NCI-H2171 treated with DMSO at 0.1 percent for 48 hours (cell line): ENCODE results near the gene RAB3D.

Source experiments
- DNase-seq: peaks from one replicate; lab custom pipeline; 2025; lab: John Stamatoyannopoulos, UW

The RAB3D gene, protein sequence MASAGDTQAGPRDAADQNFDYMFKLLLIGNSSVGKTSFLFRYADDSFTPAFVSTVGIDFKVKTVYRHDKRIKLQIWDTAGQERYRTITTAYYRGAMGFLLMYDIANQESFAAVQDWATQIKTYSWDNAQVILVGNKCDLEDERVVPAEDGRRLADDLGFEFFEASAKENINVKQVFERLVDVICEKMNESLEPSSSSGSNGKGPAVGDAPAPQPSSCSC

GRCh38 chr19:11339254-11340098 lies at the start of gene RAB3D:
RAB3D (minus strand) TSS chr19:11339657; CDS start chr19:11337399, 2,258 bp downstream.
- peak; percentile 89 for DNase-seq

DNA sequence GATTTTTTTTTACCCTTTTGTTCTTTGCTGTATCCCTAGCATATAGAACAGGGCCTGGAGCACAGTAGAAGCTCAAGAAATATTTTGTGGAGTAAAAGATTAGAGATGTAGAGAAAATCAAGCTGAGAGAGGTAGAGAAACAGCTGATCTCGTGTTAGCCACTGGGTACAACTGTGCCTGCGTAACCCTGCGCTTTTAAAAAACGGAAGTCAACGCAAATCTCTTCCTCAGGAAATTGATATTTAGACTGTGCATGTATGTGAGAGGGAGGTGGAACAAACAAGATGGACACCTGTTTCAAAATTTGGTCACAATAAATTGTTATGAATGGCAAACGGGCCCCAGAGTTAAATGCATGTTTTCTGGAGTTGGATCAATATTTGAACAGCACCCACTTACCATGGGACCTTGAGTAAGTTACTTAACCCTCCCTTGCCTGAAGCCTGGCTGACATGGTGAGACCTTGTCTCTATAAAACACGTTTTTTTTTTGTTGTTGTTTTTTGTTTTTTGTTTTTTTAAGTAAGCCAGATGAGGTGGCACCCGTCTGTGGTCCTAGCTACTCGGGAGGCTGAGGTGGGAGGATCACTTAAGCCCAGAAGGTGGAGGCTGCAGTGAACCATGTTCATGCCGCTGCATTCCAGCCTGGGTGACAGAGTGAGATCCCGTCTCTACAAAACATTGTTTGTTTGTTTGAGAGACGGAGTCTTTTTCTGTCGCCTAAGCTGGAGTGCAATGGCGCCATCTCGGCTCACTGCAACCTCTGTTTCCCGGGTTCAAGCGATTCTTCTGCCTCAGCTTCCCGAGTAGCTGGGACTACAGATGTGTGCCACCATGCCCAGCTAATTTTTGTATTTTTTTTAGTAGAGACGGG lies 47.9 kb upstream of the RAB3D start:
- DNase-seq, result no peak

DNA sequence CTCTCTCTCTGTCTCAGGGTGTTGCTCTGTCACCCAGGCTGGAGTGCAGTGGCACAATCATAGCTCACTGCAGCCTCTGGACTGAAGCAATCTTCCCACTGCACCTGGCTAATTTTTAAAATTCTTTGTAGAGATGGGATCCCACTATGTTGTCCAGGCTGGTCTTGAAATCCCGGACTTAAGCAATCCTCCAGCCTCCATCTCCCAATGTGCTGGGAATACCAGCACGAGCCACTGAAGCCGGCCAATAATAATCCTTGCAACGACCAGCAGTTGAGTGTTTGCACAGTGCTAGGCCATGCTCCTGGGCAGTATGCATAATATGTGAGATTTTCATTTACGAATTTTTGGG lies 45.3 kb upstream of the RAB3D start:
- no peak for DNase-seq

DNA sequence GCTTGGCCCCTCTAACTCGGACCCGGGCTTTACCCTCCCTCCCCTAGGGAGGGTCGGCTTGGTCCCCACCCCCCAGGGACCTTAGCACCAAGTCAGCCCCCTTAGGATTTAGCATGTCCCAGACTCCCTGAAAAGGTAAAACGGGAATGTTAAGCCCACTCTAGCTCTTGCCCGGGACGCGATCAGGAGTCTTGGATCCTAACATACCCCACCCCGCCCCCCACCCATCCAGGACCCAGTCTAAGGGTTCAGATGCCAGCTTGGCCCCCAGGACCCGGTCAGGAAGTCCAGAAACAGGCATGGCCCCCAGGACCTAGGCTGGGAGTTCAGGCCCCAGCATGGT lies 44.2 kb upstream of the RAB3D start:
- no peak for DNase-seq

DNA sequence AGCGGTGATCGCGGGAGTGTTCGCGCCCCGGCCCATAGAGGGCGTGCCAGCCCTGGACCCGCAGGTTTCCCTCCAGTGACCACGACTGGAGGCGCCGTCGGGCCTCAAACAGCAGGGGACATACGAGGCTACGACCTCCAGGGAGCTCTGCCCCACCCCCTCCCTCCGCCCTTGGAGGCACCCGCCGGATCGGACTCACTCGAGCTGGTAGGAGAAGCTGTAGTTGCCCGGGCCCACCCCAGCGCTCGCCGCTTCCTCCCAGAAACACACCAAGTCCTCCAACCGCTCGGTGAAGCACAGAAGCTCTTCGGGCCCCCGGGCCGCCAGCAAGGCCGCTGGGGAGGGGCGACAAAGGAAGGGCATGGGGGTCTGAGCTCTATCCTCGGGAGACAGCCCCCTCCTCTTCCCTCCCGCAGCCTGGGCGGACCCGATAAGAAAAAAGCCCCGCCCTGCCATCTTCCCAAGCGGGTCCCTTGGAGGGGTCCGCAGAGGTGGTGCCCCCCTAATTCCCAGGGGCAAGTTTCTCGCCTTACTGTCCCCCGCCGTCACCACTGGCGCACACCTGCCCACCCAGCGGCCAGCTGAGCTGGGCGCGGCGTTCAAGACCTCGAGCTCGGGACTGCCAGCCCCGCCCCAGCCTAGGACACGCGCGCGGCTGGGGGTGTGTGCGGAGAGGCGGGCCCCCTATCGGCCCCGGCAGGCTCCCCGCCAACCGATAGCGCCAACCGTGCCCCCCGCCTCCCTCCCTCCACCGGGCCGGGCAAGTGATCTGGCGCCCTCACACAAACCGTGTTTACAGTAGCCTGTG lies 43.6 kb upstream of the RAB3D start:
- DNase-seq, result peak; percentile 37

GRCh38 chr19:11380653-11381537 lies 41.4 kb upstream of the RAB3D start:
- no peak for DNase-seq

DNA sequence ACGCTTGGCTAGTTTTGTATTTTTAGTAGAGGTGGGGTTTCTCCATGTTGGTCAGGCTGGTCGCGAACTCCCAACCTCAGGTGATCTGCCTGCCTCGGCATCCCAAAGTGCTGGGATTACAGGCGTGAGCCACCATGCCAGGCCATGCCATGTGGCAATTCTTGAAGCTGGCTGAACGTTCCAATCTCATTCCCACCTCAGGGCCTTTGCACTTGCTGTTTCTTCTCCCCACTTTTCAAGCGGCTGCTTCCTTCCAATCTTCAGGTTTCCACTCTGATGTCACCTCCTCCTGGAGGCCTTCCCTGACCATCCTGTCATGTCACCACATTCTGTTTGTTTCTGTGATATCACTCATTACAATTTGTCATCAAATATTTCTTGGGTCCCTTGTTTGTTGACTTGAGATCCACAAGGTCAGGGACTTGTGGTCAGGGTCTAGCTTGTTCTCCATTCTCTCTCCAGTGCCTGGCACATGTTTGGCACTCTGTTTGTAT lies 40.4 kb upstream of the RAB3D start:
- DNase-seq, result no peak

DNA sequence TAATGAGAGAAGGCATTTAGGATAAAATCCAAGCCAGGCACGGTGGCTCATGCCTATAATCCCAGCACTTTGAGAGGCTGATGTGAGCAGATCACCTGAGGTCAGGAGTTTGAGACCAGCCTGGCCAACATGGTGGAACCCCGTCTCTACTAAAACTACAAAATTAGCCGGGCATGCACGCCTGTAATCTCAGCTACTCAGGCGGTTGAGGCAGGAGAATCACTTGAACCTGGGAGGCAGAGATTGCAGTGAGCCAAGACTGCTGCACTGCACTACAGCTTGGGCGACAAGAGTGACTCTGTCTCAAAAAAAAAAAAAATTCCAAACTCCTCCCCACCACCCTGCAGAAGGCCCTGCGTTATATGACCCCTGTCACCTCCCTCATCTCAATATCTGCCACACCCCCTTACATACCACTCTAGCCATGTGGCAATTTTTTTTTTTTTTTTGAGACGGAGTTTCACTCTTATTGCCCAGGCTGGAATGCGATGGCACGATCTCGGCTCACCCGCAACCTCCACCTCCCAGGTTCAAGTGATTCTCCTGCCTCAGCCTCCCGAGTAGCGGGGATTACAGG lies 39.9 kb upstream of the RAB3D start:
- peak; percentile 9 for DNase-seq

DNA sequence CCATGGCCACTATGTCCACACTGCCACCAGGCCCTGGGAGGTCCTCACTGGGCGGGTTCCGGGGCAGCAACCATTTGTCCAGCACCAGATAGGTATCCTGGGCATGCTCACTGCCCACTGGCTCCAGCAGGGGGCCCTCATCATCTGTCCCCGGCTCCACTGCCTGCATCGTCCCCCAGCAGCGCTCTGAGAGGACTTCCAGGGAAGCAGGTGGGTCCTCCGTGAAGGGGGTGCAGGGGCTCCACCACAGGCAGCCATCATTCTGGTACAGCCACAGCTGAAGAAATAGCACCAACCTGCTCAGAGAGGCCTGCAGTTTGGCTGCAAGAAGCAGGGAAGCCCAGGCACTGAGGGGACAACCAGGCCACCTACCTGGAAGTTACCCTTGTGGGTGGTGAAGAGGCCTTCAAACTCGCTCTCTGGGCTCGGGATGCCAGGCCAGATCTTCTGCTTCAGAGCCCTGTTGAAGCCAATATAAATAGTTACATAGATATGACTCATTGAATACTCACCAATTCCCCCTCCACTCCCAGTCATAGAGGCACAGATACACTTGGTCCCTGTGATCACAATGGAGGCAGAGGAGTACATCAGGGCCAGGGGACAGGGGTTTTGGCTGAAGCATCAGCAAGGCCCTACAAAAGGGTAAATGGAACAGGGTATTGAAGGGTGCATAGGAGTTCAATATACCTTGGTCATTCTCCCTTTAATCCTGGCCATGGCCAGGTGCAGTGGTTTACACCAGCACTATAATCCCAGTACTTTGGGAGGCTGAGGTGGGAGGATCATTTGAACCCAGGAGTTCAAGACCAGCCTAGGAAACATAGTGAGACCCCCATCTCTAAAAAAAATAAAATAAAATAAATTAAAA lies 39.1 kb upstream of the RAB3D start:
- no peak for DNase-seq

GRCh38 chr19:11377756-11378155 lies 38.3 kb upstream of the RAB3D start:
- no peak for DNase-seq

DNA sequence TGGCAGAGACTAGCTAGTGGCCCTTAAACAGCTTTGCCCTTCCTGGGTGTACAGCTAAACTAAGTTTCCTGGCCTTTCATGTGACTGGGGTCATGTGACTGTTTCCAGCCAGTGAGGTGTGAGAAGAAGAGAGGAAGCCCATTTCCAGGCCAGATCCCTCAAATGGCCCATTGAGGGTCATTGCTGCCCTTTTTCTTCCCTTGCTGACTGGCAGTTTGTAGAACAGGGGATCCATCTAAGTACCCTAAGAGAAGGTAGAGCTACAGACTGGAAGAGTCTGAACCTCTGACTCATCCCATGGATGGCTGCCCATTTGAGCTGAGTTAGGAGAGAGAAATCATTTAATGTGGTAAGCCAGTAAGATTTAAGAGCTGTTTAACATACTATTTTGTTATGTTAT lies 37.8 kb upstream of the RAB3D start:
- DNase-seq, result no peak

DNA sequence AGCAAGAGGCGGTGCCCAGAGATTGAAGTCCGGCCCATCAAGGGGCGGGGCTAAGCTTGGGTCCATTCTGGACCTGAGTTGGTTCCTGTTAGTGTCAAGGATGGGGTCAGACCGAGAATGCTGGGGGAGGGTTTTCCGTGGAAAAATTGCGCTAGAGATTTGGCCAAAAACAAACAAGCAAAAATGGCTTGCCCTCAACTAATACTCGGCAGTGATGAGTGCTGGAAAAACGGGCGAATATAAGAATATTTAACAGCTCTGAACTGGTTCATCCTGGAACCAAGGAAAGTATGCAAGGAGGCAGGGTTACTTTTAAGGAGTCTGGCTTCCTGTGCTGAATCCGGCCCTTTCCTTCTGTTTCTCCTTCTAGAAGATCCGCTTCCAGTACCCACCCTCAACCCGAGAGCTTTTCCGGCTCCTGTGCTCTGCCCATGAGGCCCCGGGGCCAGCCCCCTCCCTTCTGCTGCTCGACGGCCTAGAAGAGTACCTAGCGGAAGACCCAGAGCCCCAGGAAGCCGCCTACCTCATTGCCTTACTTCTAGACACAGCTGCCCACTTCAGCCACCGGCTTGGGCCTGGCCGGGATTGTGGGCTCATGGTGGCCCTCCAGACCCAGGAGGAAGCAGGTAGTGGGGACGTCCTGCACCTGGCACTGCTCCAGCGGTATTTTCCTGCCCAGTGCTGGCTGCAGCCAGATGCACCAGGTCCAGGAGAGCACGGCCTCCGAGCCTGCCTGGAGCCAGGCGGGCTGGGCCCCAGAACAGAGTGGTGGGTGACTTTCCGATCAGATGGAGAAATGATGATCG lies 35.9 kb upstream of the RAB3D start:
- DNase-seq, result no peak

- peak; percentile 100 for DNase-seq
Observed at GRCh38 chr19:11374433-11375142, 35.1 kb upstream of the RAB3D start, which contains the start of gene SWSAP1. SWSAP1 (plus strand) TSS chr19:11374666; CDS start chr19:11374681, 15 bp downstream.

DNA sequence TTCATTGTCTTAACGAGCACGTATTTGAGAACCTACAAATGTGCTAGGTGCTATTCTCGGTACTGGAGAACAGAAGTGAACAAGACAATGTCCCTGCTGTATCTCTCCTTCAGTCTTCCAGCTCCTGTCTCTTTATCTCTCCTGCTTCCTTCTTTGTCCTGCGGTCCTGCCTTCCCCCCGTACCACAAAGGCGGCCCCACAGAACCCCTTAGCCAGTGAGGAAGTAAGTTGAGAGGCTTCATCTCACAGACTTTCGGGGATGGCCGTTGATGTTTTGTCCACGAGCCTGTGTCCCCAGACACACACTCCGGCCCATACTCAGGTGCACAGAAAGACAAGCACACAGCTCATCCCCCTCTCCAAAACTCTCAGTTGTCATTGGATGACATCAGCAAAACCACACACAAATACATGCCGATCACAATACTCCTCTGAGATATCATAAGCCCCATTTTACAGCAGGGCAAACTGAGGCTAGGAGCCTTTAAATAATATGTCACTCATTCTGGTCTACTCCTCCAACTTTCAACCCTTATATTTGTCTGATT lies 34.5 kb upstream of the RAB3D start:
- DNase-seq, result no peak

DNA sequence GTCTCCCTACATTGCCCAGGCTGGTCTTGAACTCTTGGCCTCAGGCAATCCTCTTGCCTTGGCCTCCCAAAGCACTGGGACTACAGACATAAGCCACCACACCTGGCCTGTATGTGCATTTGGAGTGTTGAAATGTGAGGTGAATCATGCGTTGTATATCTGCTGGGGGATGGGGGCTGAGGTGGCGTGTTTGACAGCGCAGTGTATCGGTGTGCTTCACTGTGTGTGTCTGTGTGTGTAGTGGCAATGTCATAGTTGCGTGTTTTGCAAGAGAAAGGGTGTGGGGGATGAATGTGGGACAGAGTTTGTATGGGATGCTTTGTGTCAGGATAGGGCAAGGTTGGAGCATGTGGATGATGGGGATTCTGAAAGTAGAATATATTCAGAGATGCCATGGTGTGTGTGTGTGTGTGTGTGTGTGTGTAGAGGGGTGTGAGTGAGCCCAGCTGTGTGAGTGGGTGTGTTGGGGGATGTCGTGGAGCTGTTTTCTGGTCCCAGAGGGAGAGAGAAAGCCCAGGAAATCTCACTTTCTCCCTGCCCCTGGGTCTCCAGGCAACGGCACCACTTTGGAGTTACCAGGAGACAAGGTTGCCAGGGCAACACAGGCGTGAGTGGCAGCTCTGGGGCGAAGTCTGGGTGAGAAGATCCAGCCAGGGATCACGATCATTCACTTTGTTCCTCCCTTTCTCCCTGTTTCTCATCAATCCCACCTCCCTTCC lies 33.9 kb upstream of the RAB3D start:
- peak; percentile 79 for DNase-seq

DNA sequence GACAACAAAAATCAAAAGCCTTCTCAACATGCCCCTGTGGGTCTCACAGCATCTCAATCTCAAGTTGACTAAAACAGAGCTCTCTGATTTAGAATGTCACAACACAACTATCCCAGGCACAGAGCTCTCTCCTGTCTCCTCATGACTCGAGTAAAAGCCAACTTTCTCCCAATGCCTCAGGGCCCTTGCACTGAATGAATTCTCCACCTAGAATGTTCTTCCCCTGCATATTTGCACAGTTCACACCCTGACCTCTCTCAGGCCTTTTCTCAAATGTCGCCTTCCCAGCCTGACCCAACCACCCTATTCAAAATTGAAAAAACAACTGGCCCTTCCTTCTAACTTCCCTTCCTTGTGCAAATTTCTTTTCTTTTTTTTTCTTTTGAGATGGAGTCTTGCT lies 31.3 kb upstream of the RAB3D start:
- DNase-seq, result no peak

- DNase-seq, result no peak
Observed at GRCh38 chr19:11367528-11367927, 28.1 kb upstream of the RAB3D start.
